ENCODE measurements around the gene SMIM35.
"Not testable (repeated sequence)": the region's sequence is repeated elsewhere in the genome, so short reads cannot be mapped to it uniquely, and the experiment has no call there.

The SMIM35 gene

GRCh38 chr11:117992136-117992535 lies 94.6 kb downstream of the SMIM35 start:
- no peak for DNase-seq (ENCODE audit: low read depth in 1 of 2, low spot score in 1 of 2)

GRCh38 chr11:117989351-117990102 lies 97.2 kb downstream of the SMIM35 start:
- DNase-seq (ENCODE audit: low read depth in 1 of 2, low spot score in 1 of 2): no peak

GRCh38 chr11:117986981-117987574 lies 99.7 kb downstream of the SMIM35 start:
- DNase-seq (ENCODE audit: low read depth in 1 of 2, low spot score in 1 of 2): peak in 1 of 2 donors; percentile 79

- peak; percentile 61 to 67 for DNase-seq (ENCODE audit: low read depth in 1 of 2, low spot score in 1 of 2)
Measured at GRCh38 chr11:117985953-117986887, 100.5 kb downstream of the SMIM35 start, which contains the start of gene IL10RA. Gene IL10RA, plus strand, starts transcription at chr11:117986394. Its CDS starts 74 bp downstream, at chr11:117986468.

- DNase-seq (ENCODE audit: low read depth in 1 of 2, low spot score in 1 of 2): no peak
Measured at GRCh38 chr11:117984476-117984875, 102.3 kb downstream of the SMIM35 start.

GRCh38 chr11:117983163-117983475 lies 103.6 kb downstream of the SMIM35 start:
- DNase-seq (ENCODE audit: low read depth in 1 of 2, low spot score in 1 of 2): no peak

- no peak for DNase-seq (ENCODE audit: low read depth in 1 of 2, low spot score in 1 of 2)
Measured at GRCh38 chr11:117980720-117981119, 106.0 kb downstream of the SMIM35 start.

GRCh38 chr11:117980280-117980679 lies 106.5 kb downstream of the SMIM35 start:
- no peak for DNase-seq (ENCODE audit: low read depth in 1 of 2, low spot score in 1 of 2)

- DNase-seq (ENCODE audit: low read depth in 1 of 2, low spot score in 1 of 2): no peak
Measured at GRCh38 chr11:117979481-117980211, 107.1 kb downstream of the SMIM35 start.

GRCh38 chr11:117978991-117979390 lies 107.8 kb downstream of the SMIM35 start:
- DNase-seq (ENCODE audit: low read depth in 1 of 2, low spot score in 1 of 2): no peak

GRCh38 chr11:117978291-117978910 lies 108.4 kb downstream of the SMIM35 start:
- DNase-seq (ENCODE audit: low read depth in 1 of 2, low spot score in 1 of 2): not testable (repeated sequence)

GRCh38 chr11:117977612-117978264 lies 109.0 kb downstream of the SMIM35 start:
- not testable (repeated sequence) for DNase-seq (ENCODE audit: low read depth in 1 of 2, low spot score in 1 of 2)

- no peak for DNase-seq (ENCODE audit: low read depth in 1 of 2, low spot score in 1 of 2)
Measured at GRCh38 chr11:117977029-117977428, 109.7 kb downstream of the SMIM35 start.

- DNase-seq (ENCODE audit: low read depth in 1 of 2, low spot score in 1 of 2): no peak
Measured at GRCh38 chr11:117976445-117976844, 110.3 kb downstream of the SMIM35 start.

- DNase-seq (ENCODE audit: low read depth in 1 of 2, low spot score in 1 of 2): no peak
Measured at GRCh38 chr11:117973503-117973860, 113.3 kb downstream of the SMIM35 start.

- DNase-seq (ENCODE audit: low read depth in 1 of 2, low spot score in 1 of 2): no peak
Measured at GRCh38 chr11:117972629-117973502, 113.9 kb downstream of the SMIM35 start.

GRCh38 chr11:117972044-117972443 lies 114.7 kb downstream of the SMIM35 start:
- DNase-seq (ENCODE audit: low read depth in 1 of 2, low spot score in 1 of 2): no peak

GRCh38 chr11:117970400-117971024 lies 116.3 kb downstream of the SMIM35 start:
- no peak for DNase-seq (ENCODE audit: low read depth in 1 of 2, low spot score in 1 of 2)

Data from activated CD4-positive, alpha-beta T cell treated with anti-CD3 and anti-CD28 coated beads, Interleukin-2, amount 50 U/mL, for 24 hours (primary cell).